ENCODE data around the gene JSRP1. TPM values are rescaled to one million over a fixed set of nuclear protein-coding genes. Genes with fewer than 3 reads are reported as not detected.

JSRP1 gene
- total and polyA plus RNA-seq, 2 experiments from 2014 or later, result 2.4 to 3.1 TPM

DNA sequence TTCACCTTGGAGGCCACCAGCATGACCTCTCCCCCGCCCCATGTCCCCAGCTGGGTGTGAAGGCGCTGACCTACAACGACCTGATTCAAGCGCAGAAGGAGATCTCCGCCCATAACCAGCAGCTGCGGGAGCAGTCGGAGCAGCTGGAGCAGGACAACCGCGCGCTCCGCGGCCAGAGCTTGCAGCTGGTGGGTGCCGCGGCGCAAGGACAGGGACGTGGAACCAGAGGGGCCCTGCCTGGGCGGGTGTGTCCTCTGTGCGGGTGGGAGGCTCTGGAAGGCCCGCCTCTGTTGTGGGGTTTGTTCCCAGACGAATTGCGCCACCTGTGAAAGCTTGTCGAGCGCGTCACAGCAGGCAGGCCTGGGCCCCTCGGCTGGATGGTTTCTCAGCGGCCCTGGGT is 42.4 kb downstream of the JSRP1 start:
- no peak overlapping the region for H3K4me3 Mint-ChIP-seq
- no peak overlapping the region for H3K27ac Mint-ChIP-seq
- peaks cover 3% of the 10 kb centered on the region; the same call in 2 of the 3 replicates for H3K4me1 Mint-ChIP-seq
- H3K27ac ChIP-seq (ENCODE audit: low read depth), result no peak overlapping the region
- H3K4me2 ChIP-seq, result no peak overlapping the region
- H3K36me3 Mint-ChIP-seq (ENCODE audit: low read depth), result peaks cover 53% of the 10 kb centered on the region
- TF ChIP-seq CREB1 (CRISPR knock-in tag; IDR thresholded peaks at IDR 0.05; ENCODE audit: low read depth), result no peak
- TF ChIP-seq EZH2 (IDR thresholded peaks at IDR 0.05; ENCODE audit: low read depth, unreplicated experiment), result no peak
- TF ChIP-seq EZH2phosphoT487 (IDR thresholded peaks at IDR 0.05; ENCODE audit: unreplicated experiment), result no peak
- no peak for TF ChIP-seq JUNB (IDR thresholded peaks at IDR 0.05; ENCODE audit: unreplicated experiment)
- no peak for TF ChIP-seq ZNF331 (CRISPR knock-in tag; IDR thresholded peaks at IDR 0.05; ENCODE audit: low read depth)
- no peak for TF ChIP-seq NANOG (IDR thresholded peaks at IDR 0.05; ENCODE audit: borderline replicate concordance)
- TF ChIP-seq, protein P1, sequence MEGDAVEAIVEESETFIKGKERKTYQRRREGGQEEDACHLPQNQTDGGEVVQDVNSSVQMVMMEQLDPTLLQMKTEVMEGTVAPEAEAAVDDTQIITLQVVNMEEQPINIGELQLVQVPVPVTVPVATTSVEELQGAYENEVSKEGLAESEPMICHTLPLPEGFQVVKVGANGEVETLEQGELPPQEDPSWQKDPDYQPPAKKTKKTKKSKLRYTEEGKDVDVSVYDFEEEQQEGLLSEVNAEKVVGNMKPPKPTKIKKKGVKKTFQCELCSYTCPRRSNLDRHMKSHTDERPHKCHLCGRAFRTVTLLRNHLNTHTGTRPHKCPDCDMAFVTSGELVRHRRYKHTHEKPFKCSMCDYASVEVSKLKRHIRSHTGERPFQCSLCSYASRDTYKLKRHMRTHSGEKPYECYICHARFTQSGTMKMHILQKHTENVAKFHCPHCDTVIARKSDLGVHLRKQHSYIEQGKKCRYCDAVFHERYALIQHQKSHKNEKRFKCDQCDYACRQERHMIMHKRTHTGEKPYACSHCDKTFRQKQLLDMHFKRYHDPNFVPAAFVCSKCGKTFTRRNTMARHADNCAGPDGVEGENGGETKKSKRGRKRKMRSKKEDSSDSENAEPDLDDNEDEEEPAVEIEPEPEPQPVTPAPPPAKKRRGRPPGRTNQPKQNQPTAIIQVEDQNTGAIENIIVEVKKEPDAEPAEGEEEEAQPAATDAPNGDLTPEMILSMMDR (conservative IDR thresholded peaks at IDR 0.05; ENCODE audit: low read depth in 2 of 2), result no peak; a peak in 1 of 4 replicates
- TF ChIP-seq, protein P2, sequence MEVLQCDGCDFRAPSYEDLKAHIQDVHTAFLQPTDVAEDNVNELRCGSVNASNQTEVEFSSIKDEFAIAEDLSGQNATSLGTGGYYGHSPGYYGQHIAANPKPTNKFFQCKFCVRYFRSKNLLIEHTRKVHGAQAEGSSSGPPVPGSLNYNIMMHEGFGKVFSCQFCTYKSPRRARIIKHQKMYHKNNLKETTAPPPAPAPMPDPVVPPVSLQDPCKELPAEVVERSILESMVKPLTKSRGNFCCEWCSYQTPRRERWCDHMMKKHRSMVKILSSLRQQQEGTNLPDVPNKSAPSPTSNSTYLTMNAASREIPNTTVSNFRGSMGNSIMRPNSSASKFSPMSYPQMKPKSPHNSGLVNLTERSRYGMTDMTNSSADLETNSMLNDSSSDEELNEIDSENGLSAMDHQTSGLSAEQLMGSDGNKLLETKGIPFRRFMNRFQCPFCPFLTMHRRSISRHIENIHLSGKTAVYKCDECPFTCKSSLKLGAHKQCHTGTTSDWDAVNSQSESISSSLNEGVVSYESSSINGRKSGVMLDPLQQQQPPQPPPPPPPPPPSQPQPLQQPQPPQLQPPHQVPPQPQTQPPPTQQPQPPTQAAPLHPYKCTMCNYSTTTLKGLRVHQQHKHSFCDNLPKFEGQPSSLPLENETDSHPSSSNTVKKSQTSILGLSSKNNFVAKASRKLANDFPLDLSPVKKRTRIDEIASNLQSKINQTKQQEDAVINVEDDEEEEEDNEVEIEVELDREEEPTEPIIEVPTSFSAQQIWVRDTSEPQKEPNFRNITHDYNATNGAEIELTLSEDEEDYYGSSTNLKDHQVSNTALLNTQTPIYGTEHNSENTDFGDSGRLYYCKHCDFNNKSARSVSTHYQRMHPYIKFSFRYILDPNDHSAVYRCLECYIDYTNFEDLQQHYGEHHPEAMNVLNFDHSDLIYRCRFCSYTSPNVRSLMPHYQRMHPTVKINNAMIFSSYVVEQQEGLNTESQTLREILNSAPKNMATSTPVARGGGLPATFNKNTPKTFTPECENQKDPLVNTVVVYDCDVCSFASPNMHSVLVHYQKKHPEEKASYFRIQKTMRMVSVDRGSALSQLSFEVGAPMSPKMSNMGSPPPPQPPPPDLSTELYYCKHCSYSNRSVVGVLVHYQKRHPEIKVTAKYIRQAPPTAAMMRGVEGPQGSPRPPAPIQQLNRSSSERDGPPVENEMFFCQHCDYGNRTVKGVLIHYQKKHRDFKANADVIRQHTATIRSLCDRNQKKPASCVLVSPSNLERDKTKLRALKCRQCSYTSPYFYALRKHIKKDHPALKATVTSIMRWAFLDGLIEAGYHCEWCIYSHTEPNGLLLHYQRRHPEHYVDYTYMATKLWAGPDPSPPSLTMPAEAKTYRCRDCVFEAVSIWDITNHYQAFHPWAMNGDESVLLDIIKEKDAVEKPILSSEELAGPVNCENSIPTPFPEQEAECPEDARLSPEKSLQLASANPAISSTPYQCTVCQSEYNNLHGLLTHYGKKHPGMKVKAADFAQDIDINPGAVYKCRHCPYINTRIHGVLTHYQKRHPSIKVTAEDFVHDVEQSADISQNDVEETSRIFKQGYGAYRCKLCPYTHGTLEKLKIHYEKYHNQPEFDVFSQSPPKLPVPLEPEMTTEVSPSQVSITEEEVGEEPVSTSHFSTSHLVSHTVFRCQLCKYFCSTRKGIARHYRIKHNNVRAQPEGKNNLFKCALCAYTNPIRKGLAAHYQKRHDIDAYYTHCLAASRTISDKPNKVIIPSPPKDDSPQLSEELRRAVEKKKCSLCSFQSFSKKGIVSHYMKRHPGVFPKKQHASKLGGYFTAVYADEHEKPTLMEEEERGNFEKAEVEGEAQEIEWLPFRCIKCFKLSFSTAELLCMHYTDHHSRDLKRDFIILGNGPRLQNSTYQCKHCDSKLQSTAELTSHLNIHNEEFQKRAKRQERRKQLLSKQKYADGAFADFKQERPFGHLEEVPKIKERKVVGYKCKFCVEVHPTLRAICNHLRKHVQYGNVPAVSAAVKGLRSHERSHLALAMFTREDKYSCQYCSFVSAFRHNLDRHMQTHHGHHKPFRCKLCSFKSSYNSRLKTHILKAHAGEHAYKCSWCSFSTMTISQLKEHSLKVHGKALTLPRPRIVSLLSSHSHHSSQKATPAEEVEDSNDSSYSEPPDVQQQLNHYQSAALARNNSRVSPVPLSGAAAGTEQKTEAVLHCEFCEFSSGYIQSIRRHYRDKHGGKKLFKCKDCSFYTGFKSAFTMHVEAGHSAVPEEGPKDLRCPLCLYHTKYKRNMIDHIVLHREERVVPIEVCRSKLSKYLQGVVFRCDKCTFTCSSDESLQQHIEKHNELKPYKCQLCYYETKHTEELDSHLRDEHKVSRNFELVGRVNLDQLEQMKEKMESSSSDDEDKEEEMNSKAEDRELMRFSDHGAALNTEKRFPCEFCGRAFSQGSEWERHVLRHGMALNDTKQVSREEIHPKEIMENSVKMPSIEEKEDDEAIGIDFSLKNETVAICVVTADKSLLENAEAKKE (CRISPR knock-in tag; IDR thresholded peaks at IDR 0.05), result no peak
- TF ChIP-seq POLR2AphosphoS5 (IDR thresholded peaks at IDR 0.05; ENCODE audit: low read depth), result no peak
- TF ChIP-seq, protein P3, sequence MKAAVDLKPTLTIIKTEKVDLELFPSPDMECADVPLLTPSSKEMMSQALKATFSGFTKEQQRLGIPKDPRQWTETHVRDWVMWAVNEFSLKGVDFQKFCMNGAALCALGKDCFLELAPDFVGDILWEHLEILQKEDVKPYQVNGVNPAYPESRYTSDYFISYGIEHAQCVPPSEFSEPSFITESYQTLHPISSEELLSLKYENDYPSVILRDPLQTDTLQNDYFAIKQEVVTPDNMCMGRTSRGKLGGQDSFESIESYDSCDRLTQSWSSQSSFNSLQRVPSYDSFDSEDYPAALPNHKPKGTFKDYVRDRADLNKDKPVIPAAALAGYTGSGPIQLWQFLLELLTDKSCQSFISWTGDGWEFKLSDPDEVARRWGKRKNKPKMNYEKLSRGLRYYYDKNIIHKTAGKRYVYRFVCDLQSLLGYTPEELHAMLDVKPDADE (IDR thresholded peaks at IDR 0.05), result no peak
- 0 out of 2 replicates have a peak, but pooled peaks cover 5% of the 10 kb centered on the region for H4K20me1 ChIP-seq (replicated peaks; ENCODE audit: insufficient read depth)
- H3K36me3 ChIP-seq (ENCODE audit: insufficient read depth), result peaks cover 12% of the 10 kb centered on the region; the same call in 1 of the 2 replicates
- no peaks in the 10 kb centered on the region for H3K27me3 ChIP-seq (ENCODE audit: insufficient read depth)
- no peaks in the 10 kb centered on the region; the same call in 2 of the 3 replicates for H3K9me3 Mint-ChIP-seq
- no peaks in the 10 kb centered on the region for H3K9me2 ChIP-seq (ENCODE audit: insufficient read depth)
- H3K4me3 ChIP-seq, result no peak overlapping the region
- H3K4me1 ChIP-seq (ENCODE audit: insufficient read depth), result no peaks in the 10 kb centered on the region
- H2AFZ ChIP-seq, result no peak overlapping the region
- peaks cover 1% of the 10 kb centered on the region for H3K27me3 Mint-ChIP-seq (ENCODE audit: insufficient read depth, low read depth, poor library complexity)
- DNase-seq (ENCODE audit: low spot score), result no peak
- H3F3A ChIP-seq (replicated peaks; ENCODE audit: low read depth), result 0 out of 2 replicates have a peak, but pooled peaks cover 2% of the 10 kb centered on the region
- H3K79me2 ChIP-seq (replicated peaks; ENCODE audit: insufficient read depth), result no peaks in the 10 kb centered on the region
- ATAC-seq, result no peak

Measured in GM23338 (cell line).